GM12892 (cell line): Measurements from ENCODE around the gene WNT9B.

Experiments
- DNase-seq: peaks from one replicate; pipeline ENCODE4 v3.0.0; 2011; ENCODE audit not compliant: insufficient read length
- FAIRE-seq: peaks from 2 replicates; lab custom pipeline; 2011; peaks lifted over from hg19 to GRCh38; lab: Jason Lieb, UNC
- POLR2A ChIP-seq: IDR thresholded peaks from 2 replicates; pipeline ENCODE4 v1.6.1; 2011; ENCODE audit warnings: low read depth, low read length, control low read depth
- POLR2AphosphoS5 ChIP-seq: IDR thresholded peaks from 2 replicates; pipeline ENCODE4 v1.6.1; 2011; ENCODE audit warnings: low read depth, low read length, control low read depth
- TAF1 ChIP-seq: IDR thresholded peaks from 2 replicates; pipeline ENCODE4 v1.6.1; 2011; ENCODE audit warnings: low read depth, mild to moderate bottlenecking, control low read depth, low read length, borderline replicate concordance

WNT9B gene

DNA sequence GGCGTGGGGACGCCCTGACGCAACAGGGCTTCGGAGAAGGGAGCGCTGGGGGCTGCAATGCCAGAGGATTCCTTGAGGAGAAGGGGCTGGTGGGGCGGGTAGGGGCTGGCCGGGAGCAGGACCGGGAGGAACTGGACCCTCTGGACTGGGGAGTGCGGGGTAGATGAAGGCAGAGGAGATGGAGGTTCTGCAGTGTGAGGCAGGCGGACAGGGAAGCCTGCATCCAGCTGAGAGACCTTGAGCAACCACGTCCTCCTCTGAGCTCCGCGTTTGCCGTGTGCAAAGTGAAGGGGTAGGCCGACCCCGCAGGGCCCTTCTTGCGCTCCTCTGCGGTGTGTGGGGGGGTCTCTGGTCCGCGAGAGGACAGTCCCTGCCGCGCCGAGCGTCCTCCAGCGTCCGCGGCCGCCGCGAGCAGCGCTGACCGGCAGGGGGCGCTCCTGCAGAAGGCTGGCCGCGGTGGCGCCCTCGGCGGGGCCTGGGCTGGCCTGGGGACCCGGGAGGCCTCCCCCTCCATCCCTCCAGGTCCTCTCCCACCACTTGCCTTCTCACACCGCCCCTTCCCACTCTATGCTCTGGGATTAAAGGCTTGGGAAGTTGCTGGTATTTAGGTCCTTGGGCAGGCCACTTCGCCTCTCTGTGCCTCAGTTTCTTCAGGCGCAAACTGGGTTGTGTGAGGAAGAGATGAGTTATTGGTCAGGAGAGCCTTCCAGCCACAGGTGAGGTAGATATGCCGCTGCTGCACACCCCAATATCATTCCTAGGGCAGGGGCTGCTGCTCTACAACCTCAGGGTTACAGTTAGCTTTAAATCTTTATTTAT lies 9.6 kb upstream of the WNT9B start:
- no peak for FAIRE-seq
- TF ChIP-seq POLR2A (no peak), TAF1 (no peak), POLR2AphosphoS5 (no peak)
- no peak for DNase-seq

DNA sequence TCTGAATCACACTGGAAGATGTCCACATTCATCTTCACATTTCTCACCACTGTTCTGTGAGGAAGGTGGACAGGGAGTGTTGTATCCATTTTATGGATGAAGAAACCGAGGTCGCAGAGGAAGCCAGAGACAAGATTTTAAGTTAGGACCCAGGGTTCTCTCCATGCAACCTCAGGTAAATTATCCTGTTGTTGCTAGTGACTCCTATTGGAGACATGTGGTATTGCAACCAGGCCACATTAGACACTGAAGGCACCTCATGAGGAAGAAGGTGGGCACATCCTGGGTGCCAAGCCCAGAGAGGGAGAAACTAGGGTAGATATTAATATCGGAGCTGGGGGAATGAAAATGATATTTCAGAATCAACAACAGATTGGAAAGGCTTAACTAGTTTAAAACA lies 8.5 kb upstream of the WNT9B start:
- DNase-seq (no peak), FAIRE-seq (peak; percentile 36)
- TF ChIP-seq POLR2AphosphoS5: no peak

DNA sequence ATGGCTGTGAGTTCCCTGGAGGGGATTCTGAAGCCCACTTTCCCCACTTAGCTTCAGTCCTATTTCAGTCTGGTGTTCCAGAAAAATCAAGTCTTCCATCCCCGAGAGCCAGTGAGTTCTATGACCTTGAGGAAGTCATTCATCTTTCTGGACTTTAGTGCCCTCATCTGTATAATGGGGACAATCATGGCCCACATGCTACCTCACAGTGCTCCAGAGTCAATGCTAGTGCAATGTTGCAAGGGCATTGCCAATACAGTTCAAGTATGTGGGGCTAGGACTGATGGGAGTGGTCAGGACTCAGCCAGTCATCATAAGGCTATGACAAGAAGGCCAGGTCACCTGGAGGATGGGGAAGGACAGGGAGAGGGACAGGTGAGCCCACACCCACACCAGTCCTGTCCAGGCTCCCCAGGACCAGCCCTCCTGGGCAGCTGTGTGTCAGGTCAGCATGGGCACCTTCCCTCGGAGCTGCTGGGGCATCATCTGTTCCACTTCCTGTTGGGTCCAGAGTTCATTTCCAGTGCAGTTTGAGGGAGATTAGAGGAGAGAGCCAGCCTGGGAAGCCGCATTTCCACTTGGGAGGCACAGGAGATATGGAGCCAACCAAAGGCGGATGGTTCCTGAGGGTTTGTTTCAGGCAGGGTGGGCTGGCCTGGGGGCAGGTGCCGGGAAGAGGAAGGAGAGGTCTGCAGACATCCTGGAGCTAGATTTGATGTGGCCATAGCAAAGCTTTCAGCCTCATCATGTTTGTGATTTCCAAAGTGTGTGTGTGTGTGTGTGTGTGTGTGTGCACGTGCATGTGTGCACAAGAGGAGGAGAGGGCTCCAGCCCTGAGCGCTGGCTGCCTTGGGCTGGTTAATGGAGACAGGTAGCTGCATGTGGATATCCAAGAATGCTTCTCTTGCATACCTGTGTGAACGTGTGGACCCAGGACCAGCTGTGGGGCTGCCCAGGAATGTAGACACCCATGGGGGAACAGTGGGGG lies 3.9 kb upstream of the WNT9B start:
- TF ChIP-seq POLR2A (no peak), POLR2AphosphoS5 (no peak), TAF1 (no peak)
- DNase-seq (no peak), FAIRE-seq (no peak)

DNA sequence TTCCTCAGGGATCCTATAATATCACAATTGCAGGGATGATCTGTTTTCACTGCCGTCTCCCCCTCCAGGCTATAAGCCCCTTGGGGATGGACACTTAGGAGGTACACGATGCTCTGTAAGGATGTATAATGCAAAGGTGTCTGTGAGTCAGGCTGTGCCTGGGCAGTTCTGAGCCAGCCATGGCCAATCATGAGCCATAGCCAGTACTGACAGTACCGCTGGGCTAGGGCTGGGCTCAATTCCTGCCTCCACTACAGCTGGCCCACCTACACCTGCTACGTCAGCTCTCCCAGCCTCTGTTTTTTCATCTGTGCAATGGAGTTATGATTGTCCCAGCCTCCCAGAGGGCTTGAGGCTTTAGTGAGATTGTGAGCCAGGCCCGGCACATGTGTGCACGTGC lies 2.8 kb upstream of the WNT9B start:
- no peak for FAIRE-seq
- DNase-seq: no peak
- TF ChIP-seq POLR2A: no peak
- TF ChIP-seq TAF1: no peak
- no peak for TF ChIP-seq POLR2AphosphoS5

DNA sequence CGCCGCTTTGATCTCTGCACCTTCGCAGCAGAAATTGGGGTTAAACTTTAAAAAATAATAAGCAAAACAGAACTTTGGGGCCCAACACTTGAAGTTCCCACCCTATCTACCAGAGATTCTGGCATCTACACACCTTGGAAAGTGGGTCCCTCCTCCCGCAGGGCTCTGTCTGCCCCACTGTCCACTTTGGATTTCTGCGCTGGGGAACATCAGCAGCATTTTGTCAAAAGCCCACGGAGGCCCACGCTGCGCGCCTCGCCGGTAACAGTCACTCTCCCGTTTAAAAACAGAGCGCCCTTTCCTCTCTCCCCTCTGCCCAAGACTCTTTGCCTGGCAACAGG lies 725 bp upstream of the WNT9B start:
- TF ChIP-seq TAF1: no peak
- FAIRE-seq: no peak

DNA sequence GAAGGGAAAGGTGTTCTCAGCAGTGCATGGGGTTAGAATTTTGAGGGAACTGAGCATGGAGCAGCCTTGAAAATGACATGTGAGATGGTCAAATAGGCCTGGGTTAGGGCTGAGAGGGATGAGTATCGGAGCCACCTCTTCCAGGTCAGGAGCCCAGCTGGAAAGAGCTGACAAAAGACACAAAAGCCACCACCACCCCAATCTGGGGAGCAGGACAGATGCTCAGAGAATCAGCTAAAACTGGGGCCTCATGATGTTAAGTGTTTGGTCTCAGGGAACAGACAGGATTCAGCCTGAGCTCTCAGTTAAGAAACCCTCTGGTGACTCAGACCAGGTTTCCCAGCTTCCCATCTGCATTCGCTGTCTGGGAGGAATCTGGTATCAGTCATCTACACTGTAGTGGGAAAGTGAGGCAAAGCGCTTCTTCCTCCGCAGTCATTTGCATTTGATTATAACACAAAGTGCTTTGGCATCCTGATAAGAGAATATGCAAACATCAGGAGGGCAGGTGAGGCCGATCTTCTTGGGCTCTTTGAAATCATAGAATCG lies 2.6 kb downstream of the WNT9B start:
- FAIRE-seq (no peak), DNase-seq (no peak)
- no peak for TF ChIP-seq POLR2A
- TF ChIP-seq POLR2AphosphoS5: no peak
- TF ChIP-seq TAF1: no peak

More for the DNA sequence above, 725 bp upstream of the WNT9B start:
- DNase-seq: no peak

DNA sequence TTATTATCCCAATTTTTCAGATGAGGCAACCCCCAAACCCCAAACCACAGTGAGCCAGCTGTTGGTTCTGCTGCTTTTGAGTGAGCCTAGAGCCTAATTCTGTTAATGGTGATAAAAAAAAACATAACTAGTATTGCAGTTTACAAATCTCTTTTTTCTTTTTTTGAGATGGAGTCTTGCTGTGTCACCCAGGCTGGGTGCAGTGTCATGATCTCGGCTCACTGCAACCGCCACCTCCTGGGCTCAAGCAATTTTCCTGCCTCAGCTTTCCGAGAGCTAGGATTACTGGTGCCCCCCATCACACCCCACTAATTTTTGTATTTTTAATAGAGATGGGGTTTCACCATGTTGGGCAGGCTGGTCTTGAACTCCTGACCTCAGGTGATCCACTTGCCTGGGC lies 3.1 kb downstream of the WNT9B start:
- FAIRE-seq (no peak), DNase-seq (no peak)
- no peak for TF ChIP-seq POLR2A
- no peak for TF ChIP-seq TAF1
- TF ChIP-seq POLR2AphosphoS5: no peak

DNA sequence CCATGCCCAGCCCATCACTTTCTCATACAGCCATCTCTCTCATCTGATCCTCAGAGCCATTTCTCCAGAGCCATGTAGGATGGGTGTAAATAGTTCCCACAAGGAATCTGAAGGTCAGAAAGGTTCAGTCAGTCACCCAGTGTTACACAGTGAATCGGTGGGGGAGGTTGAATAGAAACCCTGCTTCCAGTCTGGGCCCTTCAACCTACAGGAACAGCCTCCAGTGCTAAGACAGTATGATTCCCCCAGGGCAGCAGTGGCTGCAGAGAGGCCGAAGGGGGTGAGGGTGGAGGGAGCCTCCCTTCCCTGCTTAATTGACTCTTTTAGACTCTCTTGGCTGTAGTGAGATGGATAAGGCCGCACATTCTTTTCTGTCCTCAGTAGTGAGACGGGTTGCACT lies 3.6 kb downstream of the WNT9B start:
- TF ChIP-seq POLR2AphosphoS5: no peak
- TF ChIP-seq POLR2A: no peak
- no peak for TF ChIP-seq TAF1
- FAIRE-seq (no peak), DNase-seq (no peak)

DNA sequence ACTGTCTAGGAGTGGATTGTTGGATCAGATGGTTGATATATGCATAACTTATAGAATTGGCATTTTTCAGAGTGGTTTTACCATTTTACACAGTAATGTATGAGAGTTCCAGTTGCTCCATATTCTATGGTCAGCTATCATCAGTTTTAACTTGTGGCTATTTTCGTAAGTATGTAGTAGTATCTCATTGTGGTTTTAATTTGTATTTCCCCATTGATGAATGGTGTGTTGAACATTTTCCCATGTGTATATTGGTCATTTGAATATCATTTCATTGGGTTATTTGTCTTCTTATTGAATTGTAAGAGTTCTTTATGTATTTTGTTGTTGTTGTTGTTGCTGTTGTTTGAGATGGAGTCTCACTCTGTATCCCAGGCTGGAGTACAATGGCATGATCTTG lies 6.2 kb downstream of the WNT9B start:
- FAIRE-seq (no peak), DNase-seq (no peak)
- TF ChIP-seq POLR2AphosphoS5 (no peak), TAF1 (no peak), POLR2A (no peak)

DNA sequence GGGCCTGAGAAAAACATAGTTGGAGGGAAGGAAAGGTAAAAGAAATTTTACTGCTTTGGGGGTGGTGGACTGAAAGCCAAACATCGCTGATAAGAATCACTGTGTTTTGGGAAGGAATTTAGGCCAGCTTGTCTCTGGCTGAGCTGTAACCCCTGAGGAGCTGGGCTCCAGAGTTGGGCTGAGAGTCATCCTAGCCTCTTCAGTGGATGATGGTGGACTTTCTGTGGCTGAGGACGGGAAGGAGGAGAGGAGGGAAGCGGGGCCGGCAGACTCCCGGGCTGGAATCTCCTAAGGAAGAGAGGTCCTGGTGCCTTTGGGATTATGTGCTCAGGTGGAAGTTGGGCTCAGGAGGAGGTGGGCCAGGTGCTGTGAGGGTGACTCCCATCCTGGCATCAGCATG lies 8.6 kb downstream of the WNT9B start:
- TF ChIP-seq POLR2A (no peak), POLR2AphosphoS5 (no peak), TAF1 (no peak)
- FAIRE-seq: no peak
- DNase-seq: no peak

DNA sequence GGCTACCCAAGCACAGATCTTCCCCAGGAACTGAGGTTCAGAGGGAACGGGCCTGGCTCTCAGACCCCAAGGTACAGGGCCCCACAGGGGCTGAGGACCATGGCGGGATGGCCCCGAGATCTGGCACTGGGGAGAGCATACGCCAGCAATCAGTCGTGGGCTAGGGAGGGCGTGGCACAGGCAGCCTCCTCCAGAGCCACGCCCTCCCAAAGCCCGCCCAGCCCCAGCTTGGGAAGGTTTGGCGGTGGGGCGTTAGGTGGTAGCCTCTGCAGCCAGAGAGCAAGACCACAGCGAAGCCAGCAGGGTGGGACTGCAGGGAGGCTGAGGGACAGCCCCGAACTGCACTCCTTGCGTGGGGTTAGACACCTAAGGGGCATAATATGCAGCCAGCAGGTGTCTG lies 11.6 kb downstream of the WNT9B start:
- DNase-seq: no peak
- TF ChIP-seq POLR2A (no peak), POLR2AphosphoS5 (no peak), TAF1 (no peak)
- no peak for FAIRE-seq
